HEK293 (cell line): ENCODE measurements around the gene KMT2A.

Source experiments
- GLI4 ChIP-seq: fragments of 450-650 bp; formaldehyde crosslinking; IDR thresholded peaks from 2 replicates; pipeline ENCODE4 v1.5.1; 2016; ENCODE audit warnings: missing biosample characterization, missing genetic modification characterization
- KLF7 ChIP-seq: fragments of 450-650 bp; formaldehyde crosslinking; IDR thresholded peaks from 2 replicates; pipeline ENCODE4 v1.5.1; 2016; ENCODE audit warnings: missing biosample characterization, missing genetic modification characterization, borderline replicate concordance
- ZNF132 ChIP-seq: fragments of 450-650 bp; formaldehyde crosslinking; IDR thresholded peaks from 2 replicates; pipeline ENCODE4 v1.5.1; 2017; ENCODE audit warnings: missing biosample characterization, missing genetic modification characterization, borderline replicate concordance
- ZNF292 ChIP-seq: fragments of 450-650 bp; formaldehyde crosslinking; IDR thresholded peaks from 2 replicates; pipeline ENCODE4 v1.5.1; 2016; ENCODE audit warnings: low read depth, missing biosample characterization, missing genetic modification characterization, borderline replicate concordance
- TF ChIP-seq, protein P1 (sequence below): fragments of 450-650 bp; formaldehyde crosslinking; IDR thresholded peaks from 2 replicates; pipeline ENCODE4 v1.5.1; 2016; ENCODE audit warnings: missing biosample characterization, missing genetic modification characterization
- TF ChIP-seq, protein P2 (sequence below): fragments of 450-650 bp; formaldehyde crosslinking; IDR thresholded peaks from 2 replicates; pipeline ENCODE4 v1.5.1; 2016; ENCODE audit warnings: missing biosample characterization, missing genetic modification characterization

DNA sequence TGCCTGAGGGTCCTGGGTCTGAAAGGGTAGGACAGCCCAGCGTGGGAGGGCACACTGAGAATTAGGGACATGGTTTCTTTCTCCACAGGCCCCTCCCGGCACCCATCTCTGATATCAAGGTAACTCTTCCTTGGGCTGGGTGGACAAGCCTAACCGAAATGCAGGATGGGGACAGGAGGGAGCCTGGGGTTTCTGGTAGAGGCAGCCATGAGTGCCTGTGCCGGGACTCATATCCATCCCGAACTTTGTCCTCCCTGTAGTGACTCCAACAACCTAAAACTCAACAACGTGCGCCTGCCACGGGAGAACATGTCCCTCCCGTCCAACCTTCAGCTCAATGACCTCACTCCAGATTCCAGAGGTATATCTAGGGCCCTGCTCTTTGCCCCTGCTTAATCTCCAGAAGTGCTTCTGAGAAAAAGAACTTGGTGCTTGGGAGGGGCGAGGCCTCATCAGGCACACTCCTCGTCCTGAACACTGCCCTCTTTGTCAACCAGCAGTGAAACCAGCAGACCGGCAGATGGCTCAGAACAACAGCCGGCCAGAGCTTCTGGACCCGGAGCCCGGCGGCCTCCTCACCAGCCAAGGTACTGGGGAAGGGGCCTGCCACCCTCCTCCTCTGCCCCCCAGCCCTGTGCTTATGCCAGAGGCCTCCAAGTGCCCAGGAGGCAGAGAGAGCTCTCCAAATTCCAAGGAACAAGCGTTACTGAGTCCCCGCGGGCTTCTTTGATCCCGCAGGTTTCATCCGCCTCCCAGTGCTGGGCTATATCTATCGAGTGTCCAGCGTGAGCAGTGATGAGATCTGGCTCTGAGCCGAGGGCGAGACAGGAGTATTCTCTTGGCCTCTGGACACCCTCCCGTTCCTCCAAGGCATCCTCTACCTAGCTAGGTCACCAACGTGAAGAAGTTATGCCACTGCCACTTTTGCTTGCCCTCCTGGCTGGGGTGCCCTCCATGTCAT, 97.8 kb downstream of the KMT2A start:
- TF ChIP-seq GLI4 (tag by site-specific recombination), result no peak
- TF ChIP-seq ZNF132, result no peak
- TF ChIP-seq, protein P1, sequence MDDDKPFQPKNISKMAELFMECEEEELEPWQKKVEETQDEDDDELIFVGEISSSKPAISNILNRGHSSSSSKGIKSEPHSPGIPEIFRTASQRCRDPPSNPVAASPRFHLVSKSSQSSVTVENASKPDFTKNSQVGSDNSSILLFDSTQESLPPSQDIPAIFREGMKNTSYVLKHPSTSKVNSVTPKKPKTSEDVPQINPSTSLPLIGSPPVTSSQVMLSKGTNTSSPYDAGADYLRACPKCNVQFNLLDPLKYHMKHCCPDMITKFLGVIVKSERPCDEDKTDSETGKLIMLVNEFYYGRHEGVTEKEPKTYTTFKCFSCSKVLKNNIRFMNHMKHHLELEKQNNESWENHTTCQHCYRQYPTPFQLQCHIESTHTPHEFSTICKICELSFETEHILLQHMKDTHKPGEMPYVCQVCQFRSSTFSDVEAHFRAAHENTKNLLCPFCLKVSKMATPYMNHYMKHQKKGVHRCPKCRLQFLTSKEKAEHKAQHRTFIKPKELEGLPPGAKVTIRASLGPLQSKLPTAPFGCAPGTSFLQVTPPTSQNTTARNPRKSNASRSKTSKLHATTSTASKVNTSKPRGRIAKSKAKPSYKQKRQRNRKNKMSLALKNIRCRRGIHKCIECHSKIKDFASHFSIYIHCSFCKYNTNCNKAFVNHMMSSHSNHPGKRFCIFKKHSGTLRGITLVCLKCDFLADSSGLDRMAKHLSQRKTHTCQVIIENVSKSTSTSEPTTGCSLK (tag by site-specific recombination), result no peak
- TF ChIP-seq KLF7 (tag by site-specific recombination), result no peak
- TF ChIP-seq, protein P2, sequence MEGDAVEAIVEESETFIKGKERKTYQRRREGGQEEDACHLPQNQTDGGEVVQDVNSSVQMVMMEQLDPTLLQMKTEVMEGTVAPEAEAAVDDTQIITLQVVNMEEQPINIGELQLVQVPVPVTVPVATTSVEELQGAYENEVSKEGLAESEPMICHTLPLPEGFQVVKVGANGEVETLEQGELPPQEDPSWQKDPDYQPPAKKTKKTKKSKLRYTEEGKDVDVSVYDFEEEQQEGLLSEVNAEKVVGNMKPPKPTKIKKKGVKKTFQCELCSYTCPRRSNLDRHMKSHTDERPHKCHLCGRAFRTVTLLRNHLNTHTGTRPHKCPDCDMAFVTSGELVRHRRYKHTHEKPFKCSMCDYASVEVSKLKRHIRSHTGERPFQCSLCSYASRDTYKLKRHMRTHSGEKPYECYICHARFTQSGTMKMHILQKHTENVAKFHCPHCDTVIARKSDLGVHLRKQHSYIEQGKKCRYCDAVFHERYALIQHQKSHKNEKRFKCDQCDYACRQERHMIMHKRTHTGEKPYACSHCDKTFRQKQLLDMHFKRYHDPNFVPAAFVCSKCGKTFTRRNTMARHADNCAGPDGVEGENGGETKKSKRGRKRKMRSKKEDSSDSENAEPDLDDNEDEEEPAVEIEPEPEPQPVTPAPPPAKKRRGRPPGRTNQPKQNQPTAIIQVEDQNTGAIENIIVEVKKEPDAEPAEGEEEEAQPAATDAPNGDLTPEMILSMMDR (tag by site-specific recombination), result no peak
- TF ChIP-seq ZNF292 (tag by site-specific recombination), result no peak
